HFFc6 (cell line): ENCODE results near the gene POU6F1. TPM values are rescaled to one million over a fixed set of nuclear protein-coding genes. Genes with fewer than 3 reads are reported as not detected.

Source experiments
- DNase-seq: peaks from one replicate; pipeline ENCODE4 v3.0.0-alpha.2; 2018
- H3K27ac Mint-ChIP-seq: 2 replicates; pipeline ENCODE4 v1.8.0; 2020; ENCODE audit warnings: mild to moderate bottlenecking, mixed read lengths
- H3K27me3 Mint-ChIP-seq: 2 replicates; pipeline ENCODE4 v1.8.0; 2021; ENCODE audit warnings: mild to moderate bottlenecking, moderate library complexity, mixed read lengths; ENCODE audit not compliant: insufficient read depth
- H3K36me3 Mint-ChIP-seq: 2 replicates; pipeline ENCODE4 v1.8.0; 2021; ENCODE audit warnings: low read depth, mixed read lengths
- H3K4me1 Mint-ChIP-seq: 2 replicates; pipeline ENCODE4 v1.8.0; 2020; ENCODE audit warnings: low read depth, mixed read lengths
- H3K4me3 Mint-ChIP-seq: 2 replicates; pipeline ENCODE4 v1.8.0; 2020; ENCODE audit warnings: mild to moderate bottlenecking, moderate library complexity, mixed read lengths
- H3K9me3 Mint-ChIP-seq: 2 replicates; pipeline ENCODE4 v1.8.0; 2020; ENCODE audit warnings: mild to moderate bottlenecking, mixed read lengths
- CTCF ChIP-seq: fragments of 200-600 bp; sonication (generic); IDR thresholded peaks from 2 replicates; pipeline ENCODE4 v1.5.0; 2021; ENCODE audit warnings: antibody characterized with exemption, mild to moderate bottlenecking
- total RNA-seq, 6 experiments: library from RNA; stranded (reverse); fragmentation: NEBNext Ultra II Directional; extraction: Animal tissue kit (Norgen Biotek cat#: 25700); gene quantifications; 2 replicates in 1 of 6; 3 replicates in 5 of 6; pipeline ENCODE4 v1.2.3, GENCODE V29; 2021

Gene POU6F1
- total RNA-seq, 6 experiments from 2014 or later, result 3.6 to 5.8 (median 4.2) TPM

- TF ChIP-seq CTCF, result no peak
- Mint-ChIP-seq H3K4me3 (no peak overlapping the region), H3K27ac (no peak overlapping the region), H3K36me3 (no peaks in the 10 kb centered on the region; the same call in 1 of the 2 replicates), H3K27me3 (peaks cover 15% of the 10 kb centered on the region), H3K4me1 (0 out of 2 replicates have a peak, but pooled peaks cover 4% of the 10 kb centered on the region), H3K9me3 (no peaks in the 10 kb centered on the region)
- DNase-seq, result no peak
Measured at GRCh38 chr12:51188359-51189051, 29.4 kb downstream of the POU6F1 start.

- Mint-ChIP-seq H3K4me3 (no peak overlapping the region), H3K9me3 (no peaks in the 10 kb centered on the region), H3K4me1 (0 out of 2 replicates have a peak, but pooled peaks cover 4% of the 10 kb centered on the region), H3K36me3 (no peaks in the 10 kb centered on the region; the same call in 1 of the 2 replicates), H3K27me3 (peaks cover 15% of the 10 kb centered on the region), H3K27ac (no peak overlapping the region)
- no peak for DNase-seq
- TF ChIP-seq CTCF, result no peak
Measured at GRCh38 chr12:51187370-51187987, 30.4 kb downstream of the POU6F1 start.

GRCh38 chr12:51186465-51187085 lies 31.3 kb downstream of the POU6F1 start:
- Mint-ChIP-seq H3K27me3 (peaks cover 15% of the 10 kb centered on the region), H3K27ac (no peak overlapping the region), H3K4me1 (0 out of 2 replicates have a peak, but pooled peaks cover 4% of the 10 kb centered on the region), H3K4me3 (no peak overlapping the region), H3K9me3 (no peaks in the 10 kb centered on the region), H3K36me3 (no peaks in the 10 kb centered on the region; the same call in 1 of the 2 replicates)
- no peak for DNase-seq
- no peak for TF ChIP-seq CTCF

- no peak overlapping the region for H3K4me3 Mint-ChIP-seq
- TF ChIP-seq CTCF, result no peak
- H3K9me3 Mint-ChIP-seq, result no peaks in the 10 kb centered on the region
- H3K36me3 Mint-ChIP-seq, result no peaks in the 10 kb centered on the region; the same call in 1 of the 2 replicates
- H3K27me3 Mint-ChIP-seq, result peaks cover 13% of the 10 kb centered on the region
- H3K27ac Mint-ChIP-seq, result no peak overlapping the region
- no peak for DNase-seq
- H3K4me1 Mint-ChIP-seq, result no peaks in the 10 kb centered on the region
Measured at GRCh38 chr12:51185171-51185717, 32.6 kb downstream of the POU6F1 start.

- no peak overlapping the region for H3K27ac Mint-ChIP-seq
- no peaks in the 10 kb centered on the region for H3K4me1 Mint-ChIP-seq
- DNase-seq, result peak; percentile 38
- no peak overlapping the region for H3K4me3 Mint-ChIP-seq
- peaks cover 17% of the 10 kb centered on the region for H3K27me3 Mint-ChIP-seq
- no peaks in the 10 kb centered on the region for H3K36me3 Mint-ChIP-seq
- no peaks in the 10 kb centered on the region for H3K9me3 Mint-ChIP-seq
- TF ChIP-seq CTCF, result no peak
Measured at GRCh38 chr12:51183816-51184215, 34.0 kb downstream of the POU6F1 start.
